HG03457 (cell line): ENCODE data around the gene CAPS.
"Not testable (repeated sequence)": the region's sequence is repeated elsewhere in the genome, so short reads cannot be mapped to it uniquely, and the experiment has no call there.

ENCODE experiments used
- ATAC-seq: cut with Tn5 transposase; IDR thresholded peaks from one replicate; pipeline ENCODE4 v1.9.1; 2021; ENCODE audit warnings: moderate number of reproducible peaks; ENCODE audit not compliant: unreplicated experiment

CAPS gene

DNA sequence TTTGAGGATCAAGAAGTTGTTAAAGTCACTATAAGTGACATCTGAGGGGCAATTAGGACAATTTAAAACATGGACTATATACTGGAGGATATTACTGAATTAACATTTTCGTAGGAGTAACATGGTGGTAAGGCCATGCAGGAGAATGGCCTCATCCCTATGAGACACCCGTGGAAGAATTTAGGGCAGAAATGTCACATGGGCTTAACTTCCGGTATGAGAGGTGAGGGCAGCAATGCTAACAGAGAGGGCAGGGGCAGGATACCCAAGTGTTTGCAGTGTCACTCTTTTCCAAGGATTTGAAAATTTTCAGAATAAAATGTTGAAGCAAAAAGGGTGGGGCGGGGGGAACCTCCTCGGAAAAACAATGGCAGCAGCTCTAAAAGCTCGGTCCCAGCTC is 40.2 kb downstream of the CAPS start:
- no peak for ATAC-seq

DNA sequence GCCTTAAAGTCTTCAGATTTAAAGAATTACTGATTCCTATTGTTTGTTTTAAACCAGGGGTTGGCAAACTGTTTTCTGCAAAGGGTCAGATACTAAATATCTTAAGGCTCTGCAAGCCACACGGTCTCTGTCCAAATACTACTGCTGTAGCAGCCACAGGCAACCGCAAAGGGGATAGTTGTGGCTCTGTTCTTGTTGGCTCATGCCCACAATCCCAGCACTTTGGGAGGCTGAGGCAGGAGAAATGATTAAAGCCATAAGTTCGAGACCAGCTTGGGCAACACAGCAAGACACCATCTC is 41.5 kb downstream of the CAPS start:
- no peak for ATAC-seq

DNA sequence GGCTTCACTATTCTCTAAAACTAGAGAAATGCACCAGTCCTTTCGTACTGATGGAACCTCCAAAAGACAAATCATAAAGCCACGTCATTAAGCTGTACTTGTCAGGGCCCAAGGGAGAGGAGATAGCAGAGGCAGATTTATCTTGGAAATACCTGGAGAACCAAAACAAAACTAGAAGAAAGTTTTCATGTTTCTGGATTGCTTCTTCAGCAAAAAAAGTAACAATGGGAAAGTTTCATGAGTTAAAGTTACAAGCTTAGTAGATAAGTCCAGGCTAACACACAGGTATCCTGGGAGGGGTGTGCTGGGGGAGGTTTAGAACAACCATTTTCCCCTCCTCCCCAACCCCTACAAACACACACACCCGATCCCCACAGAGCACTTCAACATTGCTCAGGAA is 42.3 kb downstream of the CAPS start:
- ATAC-seq, result no peak

DNA sequence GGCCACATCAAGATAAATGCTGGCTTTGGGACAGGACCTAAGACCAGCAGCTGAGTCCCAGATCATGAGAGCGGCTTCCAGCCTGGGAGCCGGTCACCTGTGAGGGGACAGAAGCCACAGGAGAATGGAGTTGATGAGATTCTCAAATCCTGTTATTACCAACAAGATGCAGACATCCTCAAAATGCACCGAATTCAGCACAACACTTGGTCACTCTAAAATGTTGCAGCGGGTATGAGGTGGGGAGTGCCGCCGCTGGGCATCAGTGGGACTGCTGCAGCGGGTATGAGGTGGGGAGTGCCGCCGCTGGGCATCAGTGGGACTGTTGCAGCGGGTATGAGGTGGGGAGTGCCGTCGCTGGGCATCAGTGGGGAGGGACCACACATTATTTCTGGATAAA is 42.7 kb downstream of the CAPS start:
- no peak for ATAC-seq

DNA sequence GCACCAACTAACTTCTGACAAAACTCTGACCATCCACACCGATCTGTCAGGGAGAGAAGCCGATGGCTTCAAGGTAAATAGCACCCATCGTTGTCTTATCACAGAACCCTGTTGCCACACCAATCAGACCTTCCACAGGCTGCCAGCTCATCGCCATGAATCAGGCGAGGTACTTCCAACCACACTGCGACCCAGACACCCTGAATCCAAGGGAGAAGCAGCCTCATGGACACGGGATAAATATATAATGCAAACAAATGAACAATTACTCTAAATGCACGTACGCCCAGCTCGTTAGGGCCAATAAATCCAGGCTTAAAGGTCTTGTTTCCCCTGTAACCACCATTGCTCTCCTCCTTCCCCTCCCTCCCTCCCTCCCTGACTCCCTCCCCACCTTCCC is 43.1 kb downstream of the CAPS start:
- ATAC-seq, result no peak

DNA sequence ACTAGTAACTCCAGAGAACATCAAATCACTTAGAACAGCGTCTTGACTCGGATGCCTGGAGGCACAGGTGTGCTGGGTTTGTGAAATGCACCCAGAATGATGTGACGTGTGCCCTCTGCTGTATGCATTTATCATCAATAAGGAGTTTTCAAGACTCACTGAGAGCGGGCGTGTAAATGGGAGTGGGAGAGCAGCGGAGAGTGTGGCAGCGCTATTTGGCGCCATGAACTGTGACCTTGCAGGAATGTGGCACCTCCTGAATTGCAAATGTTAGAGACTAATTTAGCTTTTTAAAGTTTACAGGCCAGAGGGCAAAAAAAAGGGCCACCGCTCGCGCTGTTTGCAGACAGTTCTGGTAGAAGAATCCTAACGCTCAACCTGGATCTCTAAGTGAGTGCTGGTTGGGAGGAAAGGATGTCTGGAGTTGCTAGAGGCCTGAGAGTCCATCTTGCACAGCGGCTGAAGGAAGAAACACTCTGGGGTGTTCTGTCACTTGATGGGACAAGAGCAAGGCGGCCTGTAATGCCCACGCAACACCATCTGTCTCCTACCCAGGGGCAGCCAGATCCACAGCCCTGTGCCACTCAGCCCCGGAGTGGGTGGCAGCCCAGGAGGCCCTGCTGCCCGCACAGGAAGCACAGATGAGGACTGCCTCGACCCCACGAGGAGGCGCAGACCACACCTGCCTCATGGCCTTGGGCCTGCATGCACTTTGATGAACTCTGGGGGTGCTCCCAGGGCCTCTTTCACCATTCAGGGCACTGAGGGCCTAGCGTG is 44.2 kb downstream of the CAPS start:
- ATAC-seq, result no peak

DNA sequence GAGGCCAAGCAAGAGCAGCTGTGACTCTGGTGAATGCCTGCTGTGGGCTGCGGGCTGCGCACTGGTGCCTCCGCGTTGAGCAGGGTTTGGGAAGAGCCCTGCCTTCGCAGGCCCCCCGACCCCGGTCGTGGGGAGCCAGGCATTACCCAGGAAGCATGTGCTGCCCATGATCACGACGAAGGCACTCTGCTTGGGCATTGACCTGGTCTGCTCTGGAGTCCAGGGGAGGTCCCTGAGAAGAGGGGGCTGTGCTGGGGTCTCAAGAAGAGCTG is 44.7 kb downstream of the CAPS start:
- ATAC-seq, result no peak

DNA sequence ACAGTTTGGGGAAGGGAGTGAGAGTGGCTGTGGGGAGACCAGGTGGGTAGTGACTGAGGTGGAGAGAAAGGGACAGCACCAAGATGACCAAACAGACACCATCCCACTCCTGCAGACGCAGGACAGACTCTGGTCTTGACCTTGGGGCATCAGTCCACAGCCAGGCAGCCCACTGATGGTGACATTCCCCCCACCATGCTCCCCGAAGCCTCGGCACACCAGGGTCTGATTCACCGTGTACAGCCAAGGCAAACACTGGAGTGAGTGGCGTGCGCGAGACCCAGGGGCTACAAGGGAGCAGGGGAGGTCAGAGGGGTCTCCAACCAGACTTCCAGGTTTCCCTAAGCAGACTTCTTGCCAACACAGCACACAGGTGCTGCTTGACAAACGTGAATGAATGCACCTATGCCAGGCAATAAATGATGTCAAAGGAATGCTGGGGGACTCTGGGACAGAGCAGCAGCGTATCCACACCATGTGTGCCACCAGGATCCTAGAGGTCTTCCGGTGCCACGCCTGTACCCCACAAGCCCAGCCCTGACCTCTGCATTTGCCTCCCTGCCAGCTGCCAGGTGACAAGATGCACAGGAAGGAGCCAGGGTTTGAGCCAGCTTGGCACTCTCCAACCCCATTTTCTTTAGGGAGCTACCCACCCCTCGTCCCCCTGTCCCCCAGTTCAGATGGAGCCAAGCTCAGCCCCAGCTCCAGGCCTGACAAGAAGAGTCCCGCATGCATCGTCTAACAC is 45.4 kb downstream of the CAPS start:
- ATAC-seq, result no peak

DNA sequence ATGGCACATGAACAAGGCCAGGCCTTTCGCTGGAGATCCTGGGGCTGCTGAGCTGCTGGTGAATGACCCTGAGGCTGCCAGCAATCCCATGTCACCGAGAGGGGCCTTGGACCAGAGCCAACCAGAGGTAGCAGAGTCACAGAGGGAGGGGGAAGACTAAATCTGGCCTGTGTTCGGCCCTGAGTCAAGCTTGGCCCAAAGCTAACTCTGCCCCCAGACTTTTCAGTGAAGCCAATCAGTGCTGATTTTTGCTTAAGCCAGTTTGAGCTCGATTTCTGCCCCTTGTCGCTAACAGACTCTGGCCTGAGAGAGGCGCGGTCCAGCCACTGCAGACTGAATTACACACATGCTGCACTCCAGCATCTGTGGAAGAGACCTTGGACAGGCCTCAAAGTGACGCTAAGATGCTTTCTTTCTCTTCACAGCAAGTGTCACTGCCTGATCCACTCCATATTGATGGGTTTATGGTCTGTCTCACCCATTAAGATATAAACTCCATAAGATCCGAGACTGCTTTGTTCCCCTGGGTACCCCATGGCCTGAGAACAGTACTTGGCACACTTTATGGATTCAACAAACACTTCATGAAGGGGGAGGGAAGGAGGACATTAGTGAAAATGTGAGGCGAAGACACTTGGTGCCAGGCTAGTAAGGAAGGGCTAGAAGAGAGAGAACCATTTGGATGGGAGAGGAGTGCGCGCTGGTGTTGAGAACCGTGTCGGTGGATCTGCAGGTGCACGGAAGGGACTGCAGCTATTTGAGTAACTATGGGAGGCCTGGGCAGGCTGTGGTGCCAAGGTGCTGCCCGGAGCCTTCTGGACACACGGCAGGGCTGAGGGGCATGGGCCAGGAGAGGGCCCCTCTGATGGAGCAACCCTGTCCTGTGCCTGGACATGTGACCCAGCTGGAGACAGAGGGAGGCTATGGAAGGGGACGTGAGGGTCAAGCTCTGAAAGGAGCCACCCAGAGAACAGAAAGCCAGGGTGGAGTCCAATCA is 46.2 kb downstream of the CAPS start:
- no peak for ATAC-seq

DNA sequence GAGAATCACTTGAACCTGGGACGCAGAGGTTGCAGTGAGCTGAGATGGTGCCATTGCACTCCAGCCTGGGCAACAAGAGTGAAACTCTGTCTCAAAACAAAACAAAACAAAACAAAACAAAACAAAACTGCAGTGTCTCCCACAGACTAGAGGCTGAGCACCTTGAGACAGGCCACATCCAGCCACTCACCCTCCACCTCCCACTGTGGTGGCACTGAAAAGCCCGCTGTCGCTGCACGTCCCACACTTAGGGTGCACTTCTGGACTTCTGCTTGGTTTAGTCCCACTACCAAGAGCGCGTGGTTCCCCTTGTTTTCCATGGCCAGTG is 47.6 kb downstream of the CAPS start:
- ATAC-seq, result not testable (repeated sequence)

DNA sequence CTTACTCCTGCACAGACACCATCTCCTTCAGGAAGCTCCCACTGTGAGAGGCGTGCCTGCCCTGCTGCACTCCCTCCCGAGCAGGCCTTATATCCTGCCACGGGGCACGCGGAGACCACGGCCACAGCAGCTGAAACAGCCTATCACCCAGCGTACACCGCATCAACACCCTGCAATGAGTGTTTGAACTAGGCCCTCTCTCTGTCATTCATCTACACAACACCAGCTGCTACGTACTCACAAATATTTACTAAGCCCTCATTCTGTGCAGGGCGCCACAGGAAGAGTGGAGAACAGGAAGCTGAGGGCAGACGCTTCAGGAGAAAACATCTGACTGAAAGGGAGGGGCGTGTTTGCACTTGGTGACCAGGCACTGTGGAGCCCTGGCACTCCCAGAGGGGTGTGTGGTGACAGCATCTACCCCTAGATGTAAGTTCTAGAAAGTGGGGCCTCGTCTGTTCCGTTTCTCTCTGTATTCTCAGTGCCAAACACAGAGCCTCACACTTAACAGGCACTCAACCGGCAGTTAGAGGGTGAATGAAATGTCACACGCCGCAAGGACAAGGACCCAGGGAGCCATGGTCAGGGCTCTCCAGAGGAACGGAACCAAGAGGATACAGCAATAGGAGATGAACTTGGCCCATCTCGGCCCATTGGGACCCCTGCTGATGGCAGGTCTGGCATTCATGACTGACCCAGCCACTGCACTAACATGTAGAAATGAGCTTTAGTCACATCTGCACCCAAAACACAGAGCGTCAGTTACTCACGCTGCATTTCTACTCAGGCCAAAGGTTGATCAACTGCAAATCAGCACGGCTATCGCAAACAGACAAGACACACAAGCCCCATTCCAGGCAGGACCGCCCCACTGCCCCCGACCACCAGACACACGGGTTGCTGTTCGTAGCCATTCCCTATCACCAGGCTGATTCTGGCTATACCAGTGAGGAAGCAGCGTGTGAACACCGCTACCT is 48.2 kb downstream of the CAPS start:
- ATAC-seq, result no peak

DNA sequence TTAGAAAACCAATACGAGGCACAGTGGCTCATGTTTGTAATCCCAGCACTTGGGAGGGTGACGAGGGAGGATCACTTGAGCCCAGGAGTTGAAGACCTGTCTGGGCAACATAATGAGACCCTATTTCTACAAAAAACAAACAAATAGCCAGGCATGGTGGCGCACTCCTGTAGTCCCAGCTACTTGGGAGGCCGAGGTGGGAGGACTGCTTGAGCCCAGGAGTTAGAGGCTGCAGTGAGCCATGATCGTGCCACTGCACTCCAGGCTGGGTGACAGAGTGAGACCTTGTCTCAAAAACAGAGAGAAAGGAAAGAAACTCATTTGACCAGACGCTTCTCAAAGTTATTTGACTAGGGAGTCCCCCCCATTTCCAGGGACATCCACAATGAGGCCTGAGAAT is 49.2 kb downstream of the CAPS start:
- not testable (repeated sequence) for ATAC-seq

DNA sequence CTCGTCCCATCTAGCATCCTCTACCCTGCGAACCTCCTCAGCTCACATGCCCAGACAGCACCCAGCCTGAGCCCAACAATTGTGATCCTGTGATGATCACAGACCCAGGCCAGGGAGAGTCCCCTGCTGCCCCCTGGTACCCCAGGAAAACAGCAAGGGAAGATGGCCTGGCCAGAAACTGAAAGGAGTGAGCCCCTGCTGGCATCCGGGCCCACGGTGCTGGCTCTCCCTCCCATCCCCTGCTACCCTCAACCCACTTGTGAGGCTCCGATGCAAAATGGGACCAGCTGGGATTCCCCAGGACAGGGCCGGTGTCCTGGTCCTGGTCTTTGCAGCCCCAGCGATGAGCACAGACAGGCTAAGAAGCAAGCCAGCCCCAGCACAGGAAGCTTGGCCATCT is 49.8 kb downstream of the CAPS start:
- no peak for ATAC-seq

DNA sequence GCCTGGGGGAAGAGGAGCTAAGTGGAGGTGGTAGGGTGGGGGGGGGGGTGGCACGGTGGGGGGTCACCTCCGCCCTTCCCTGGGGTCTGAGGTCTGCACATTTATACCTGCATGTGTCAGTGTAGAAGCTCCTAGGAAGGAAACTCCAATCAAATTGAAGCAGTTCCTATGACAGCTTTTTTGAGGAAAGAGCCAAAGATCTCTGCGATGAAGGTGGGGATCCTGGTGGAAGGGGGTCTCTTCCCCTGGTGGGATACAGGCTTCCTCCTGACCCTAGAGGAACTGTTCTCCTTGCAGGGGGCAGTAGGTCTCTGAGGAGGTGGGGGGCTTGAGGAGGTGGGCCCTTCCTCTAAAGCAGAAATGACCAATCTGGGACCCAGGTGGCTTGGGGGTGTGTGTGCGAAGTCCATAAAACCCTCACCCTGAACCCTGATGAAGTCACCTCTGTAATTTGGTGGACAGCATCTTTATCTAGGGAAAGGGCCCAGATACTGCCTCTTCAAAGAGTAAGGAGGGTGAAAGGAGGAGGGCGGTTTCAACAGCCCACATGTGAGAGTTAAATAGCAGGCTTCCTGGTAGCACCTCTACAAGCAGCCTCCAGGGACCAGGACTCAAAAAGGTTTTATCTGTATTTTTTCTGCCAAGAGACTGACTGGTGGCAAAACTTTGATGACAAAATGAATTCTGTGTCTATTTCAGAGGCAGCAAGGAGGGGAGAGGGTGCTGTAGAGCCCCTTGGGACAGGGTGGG is 50.9 kb downstream of the CAPS start:
- ATAC-seq, result no peak
